Measurements from ENCODE around the gene TUBA4B.

- TF ChIP-seq POLR2A (IDR thresholded peaks at IDR 0.05; ENCODE audit: low read depth, low read length), result no peak
- no peak for TF ChIP-seq POLR2AphosphoS5 (IDR thresholded peaks at IDR 0.05; ENCODE audit: low read depth, low read length)
These were observed 31.7 kb downstream of the TUBA4B start for GRCh38 chr2:219284501-219285372.
